ENCODE results near the gene OGFR. TPM values are rescaled to one million over a fixed set of nuclear protein-coding genes. Genes with fewer than 3 reads are reported as not detected.

The OGFR gene
- total RNA-seq, 1 experiment from 2014 or later, result 46.1 TPM

DNA sequence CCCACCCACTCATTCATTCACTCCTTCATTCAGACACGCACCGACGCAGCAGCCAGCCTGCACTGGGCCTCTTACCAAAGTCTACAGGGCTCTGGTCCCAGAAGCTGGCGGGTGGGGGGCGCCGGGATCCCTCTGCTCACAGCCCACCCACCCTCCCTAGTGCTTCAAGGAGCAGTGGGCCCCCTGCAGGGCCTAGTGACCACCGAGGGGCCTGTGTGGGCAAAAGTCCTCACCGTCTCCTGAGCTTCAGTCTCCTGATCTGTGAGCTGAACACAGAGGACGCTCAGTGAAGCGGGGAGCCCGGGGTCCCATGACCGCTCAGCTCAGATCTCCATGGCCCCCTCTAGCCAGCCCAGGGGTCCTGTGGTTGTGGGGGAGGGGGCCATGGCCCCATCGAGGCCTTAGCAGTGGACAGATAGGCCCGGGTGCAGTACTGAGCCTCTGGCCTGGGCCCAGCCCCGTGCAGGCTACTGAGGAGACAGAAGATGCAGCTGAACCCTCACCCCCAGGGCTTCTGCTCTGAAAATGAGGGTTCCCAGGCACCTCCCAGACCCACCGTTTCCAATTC is 41.8 kb upstream of the OGFR start:
- no TSS peak for BruUV-seq (replicated peaks)
- intact Hi-C loops (cut with micrococcal nuclease; ENCODE audit: unreplicated experiment), result no loop called here
- no peak for DNase-seq (ENCODE audit: low spot score)

GRCh38 chr20:62763404-62763803 is 41.2 kb upstream of the OGFR start:
- H3K36me3 ChIP-seq (ENCODE audit: insufficient read depth, low read length, poor library complexity, severe bottlenecking), result peaks cover 12% of the 10 kb centered on the region
- H3K9me3 ChIP-seq (ENCODE audit: low read depth, low read length, poor library complexity, severe bottlenecking), result no peaks in the 10 kb centered on the region
- POLR2A ChIA-PET (ENCODE audit: low non-redundant PET), result no interaction called here
- H3K4me3 ChIP-seq (ENCODE audit: low read depth, low read length, poor library complexity, severe bottlenecking), result no peak overlapping the region
- CTCF ChIA-PET, result interaction anchor here (0.5 kb wide), 1 partner anchor 12 kb away, joined by 3 read pairs; no protein-coding TSS in a partner anchor
- TF ChIP-seq EZH2 (IDR thresholded peaks at IDR 0.05; ENCODE audit: borderline replicate concordance, low read depth, low read length, poor library complexity, severe bottlenecking), result no peak
- TF ChIP-seq, protein P1, sequence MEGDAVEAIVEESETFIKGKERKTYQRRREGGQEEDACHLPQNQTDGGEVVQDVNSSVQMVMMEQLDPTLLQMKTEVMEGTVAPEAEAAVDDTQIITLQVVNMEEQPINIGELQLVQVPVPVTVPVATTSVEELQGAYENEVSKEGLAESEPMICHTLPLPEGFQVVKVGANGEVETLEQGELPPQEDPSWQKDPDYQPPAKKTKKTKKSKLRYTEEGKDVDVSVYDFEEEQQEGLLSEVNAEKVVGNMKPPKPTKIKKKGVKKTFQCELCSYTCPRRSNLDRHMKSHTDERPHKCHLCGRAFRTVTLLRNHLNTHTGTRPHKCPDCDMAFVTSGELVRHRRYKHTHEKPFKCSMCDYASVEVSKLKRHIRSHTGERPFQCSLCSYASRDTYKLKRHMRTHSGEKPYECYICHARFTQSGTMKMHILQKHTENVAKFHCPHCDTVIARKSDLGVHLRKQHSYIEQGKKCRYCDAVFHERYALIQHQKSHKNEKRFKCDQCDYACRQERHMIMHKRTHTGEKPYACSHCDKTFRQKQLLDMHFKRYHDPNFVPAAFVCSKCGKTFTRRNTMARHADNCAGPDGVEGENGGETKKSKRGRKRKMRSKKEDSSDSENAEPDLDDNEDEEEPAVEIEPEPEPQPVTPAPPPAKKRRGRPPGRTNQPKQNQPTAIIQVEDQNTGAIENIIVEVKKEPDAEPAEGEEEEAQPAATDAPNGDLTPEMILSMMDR (conservative IDR thresholded peaks at IDR 0.05; ENCODE audit: low read depth, low read length), result no peak
- no peak for DNase-seq (ENCODE audit: low spot score)
- H3K27ac ChIP-seq (ENCODE audit: low read depth, low read length, poor library complexity, severe bottlenecking), result peak overlapping the region; percentile 10
- no TSS peak for BruUV-seq (replicated peaks)
- intact Hi-C loops (cut with micrococcal nuclease; ENCODE audit: unreplicated experiment), result no loop called here
- H3K27me3 ChIP-seq (replicated peaks; ENCODE audit: insufficient read depth, low read depth, low read length, poor library complexity), result no peaks in the 10 kb centered on the region
- H3K4me1 ChIP-seq (ENCODE audit: insufficient read depth, low read length, poor library complexity, severe bottlenecking), result peaks cover 40% of the 10 kb centered on the region

More for the DNA sequence above, 41.8 kb upstream of the OGFR start:
- ChIA-PET CTCF (interaction anchor here (0.5 kb wide), 1 partner anchor 12 kb away, joined by 3 read pairs; no protein-coding TSS in a partner anchor), POLR2A (ENCODE audit: low non-redundant PET) (interaction anchor here (0.6 kb wide), 1 partner anchor 71 kb away, joined by 5 read pairs; no protein-coding TSS in a partner anchor)
- TF ChIP-seq EZH2 (IDR thresholded peaks at IDR 0.05; ENCODE audit: borderline replicate concordance, low read depth, low read length, poor library complexity, severe bottlenecking), result no peak
- TF ChIP-seq, protein P1 (conservative IDR thresholded peaks at IDR 0.05; ENCODE audit: low read depth, low read length), result no peak
- H3K36me3 ChIP-seq (ENCODE audit: insufficient read depth, low read length, poor library complexity, severe bottlenecking), result peaks cover 12% of the 10 kb centered on the region
- no peak overlapping the region for H3K27ac ChIP-seq (ENCODE audit: low read depth, low read length, poor library complexity, severe bottlenecking)
- peaks cover 35% of the 10 kb centered on the region for H3K4me1 ChIP-seq (ENCODE audit: insufficient read depth, low read length, poor library complexity, severe bottlenecking)
- H3K9me3 ChIP-seq (ENCODE audit: low read depth, low read length, poor library complexity, severe bottlenecking), result no peaks in the 10 kb centered on the region
- H3K27me3 ChIP-seq (replicated peaks; ENCODE audit: insufficient read depth, low read depth, low read length, poor library complexity), result no peaks in the 10 kb centered on the region
- H3K4me3 ChIP-seq (ENCODE audit: low read depth, low read length, poor library complexity, severe bottlenecking), result no peak overlapping the region

- TF ChIP-seq, protein P1 (conservative IDR thresholded peaks at IDR 0.05; ENCODE audit: low read depth, low read length), result no peak
- Histone ChIP-seq H3K9me3 (ENCODE audit: low read depth, low read length, poor library complexity, severe bottlenecking) (no peaks in the 10 kb centered on the region), H3K27ac (ENCODE audit: low read depth, low read length, poor library complexity, severe bottlenecking) (no peak overlapping the region), H3K4me3 (ENCODE audit: low read depth, low read length, poor library complexity, severe bottlenecking) (no peak overlapping the region), H3K36me3 (ENCODE audit: insufficient read depth, low read length, poor library complexity, severe bottlenecking) (peaks cover 12% of the 10 kb centered on the region), H3K4me1 (ENCODE audit: insufficient read depth, low read length, poor library complexity, severe bottlenecking) (peaks cover 50% of the 10 kb centered on the region), H3K27me3 (replicated peaks; ENCODE audit: insufficient read depth, low read depth, low read length, poor library complexity) (no peaks in the 10 kb centered on the region)
- CTCF ChIA-PET, result interaction anchor here (0.6 kb wide), 1 partner anchor 22 kb away, joined by 7 read pairs; no protein-coding TSS in a partner anchor
- no peak for DNase-seq (ENCODE audit: low spot score)
- intact Hi-C loops (cut with micrococcal nuclease; ENCODE audit: unreplicated experiment), result no loop called here
- BruUV-seq (replicated peaks), result no TSS peak
- POLR2A ChIA-PET (ENCODE audit: low non-redundant PET), result no interaction called here
Observed at GRCh38 chr20:62764156-62764935, 40.3 kb upstream of the OGFR start.
